ENCODE measurements around the gene SHANK3.

The SHANK3 gene

GRCh38 chr22:50699756-50700386 is 27.2 kb downstream of the SHANK3 start:
- H3K4me3 ChIP-seq (replicated peaks; ENCODE audit: low read depth, low read length), result no peak overlapping the region
- peak; percentile 56 for TF ChIP-seq CTCF (IDR thresholded peaks at IDR 0.05; ENCODE audit: insufficient read depth, low read length, poor library complexity, severe bottlenecking)
- H3K36me3 ChIP-seq (ENCODE audit: control insufficient read depth, insufficient read depth, low read length), result no peaks in the 10 kb centered on the region
- peaks cover 3% of the 10 kb centered on the region for H3K27me3 ChIP-seq (replicated peaks; ENCODE audit: control insufficient read depth, insufficient read depth, low read length)
- no peak for DNase-seq (ENCODE audit: extremely low read depth, insufficient read length)

GRCh38 chr22:50700387-50701075 is 27.9 kb downstream of the SHANK3 start:
- Histone ChIP-seq H3K36me3 (ENCODE audit: control insufficient read depth, insufficient read depth, low read length) (no peaks in the 10 kb centered on the region), H3K4me3 (replicated peaks; ENCODE audit: low read depth, low read length) (no peak overlapping the region), H3K27me3 (replicated peaks; ENCODE audit: control insufficient read depth, insufficient read depth, low read length) (peaks cover 3% of the 10 kb centered on the region)
- no peak for DNase-seq (ENCODE audit: extremely low read depth, insufficient read length)
- no peak for TF ChIP-seq CTCF (IDR thresholded peaks at IDR 0.05; ENCODE audit: insufficient read depth, low read length, poor library complexity, severe bottlenecking)

- no peak for TF ChIP-seq CTCF (IDR thresholded peaks at IDR 0.05; ENCODE audit: insufficient read depth, low read length, poor library complexity, severe bottlenecking)
- Histone ChIP-seq H3K27me3 (replicated peaks; ENCODE audit: control insufficient read depth, insufficient read depth, low read length) (peaks cover 3% of the 10 kb centered on the region), H3K36me3 (ENCODE audit: control insufficient read depth, insufficient read depth, low read length) (no peaks in the 10 kb centered on the region), H3K4me3 (replicated peaks; ENCODE audit: low read depth, low read length) (no peak overlapping the region)
- no peak for DNase-seq (ENCODE audit: extremely low read depth, insufficient read length)
Observed at GRCh38 chr22:50701076-50701419, 28.4 kb downstream of the SHANK3 start.

GRCh38 chr22:50701428-50702154 is 29.0 kb downstream of the SHANK3 start:
- no peak for TF ChIP-seq CTCF (IDR thresholded peaks at IDR 0.05; ENCODE audit: insufficient read depth, low read length, poor library complexity, severe bottlenecking)
- no peak overlapping the region for H3K4me3 ChIP-seq (replicated peaks; ENCODE audit: low read depth, low read length)
- peaks cover 3% of the 10 kb centered on the region for H3K27me3 ChIP-seq (replicated peaks; ENCODE audit: control insufficient read depth, insufficient read depth, low read length)
- no peak for DNase-seq (ENCODE audit: extremely low read depth, insufficient read length)
- H3K36me3 ChIP-seq (ENCODE audit: control insufficient read depth, insufficient read depth, low read length), result no peaks in the 10 kb centered on the region

- H3K36me3 ChIP-seq (ENCODE audit: control insufficient read depth, insufficient read depth, low read length), result no peaks in the 10 kb centered on the region
- H3K27me3 ChIP-seq (replicated peaks; ENCODE audit: control insufficient read depth, insufficient read depth, low read length), result peaks cover 3% of the 10 kb centered on the region
- H3K4me3 ChIP-seq (replicated peaks; ENCODE audit: low read depth, low read length), result no peak overlapping the region
- DNase-seq (ENCODE audit: extremely low read depth, insufficient read length), result no peak
- no peak for TF ChIP-seq CTCF (IDR thresholded peaks at IDR 0.05; ENCODE audit: insufficient read depth, low read length, poor library complexity, severe bottlenecking)
Observed at GRCh38 chr22:50702261-50702671, 29.6 kb downstream of the SHANK3 start.
